SU-DHL-6 (cell line): ENCODE data around the gene CIB4.

Experiments
- H2AFZ ChIP-seq: fragments of 200-600 bp; sonication (generic); 2 replicates; pipeline ENCODE4 v1.6.1; 2014; ENCODE audit warnings: low read depth, mild to moderate bottlenecking, moderate library complexity, mixed read lengths, antibody characterized with exemption, low read length; ENCODE audit not compliant: severe bottlenecking
- H3F3A ChIP-seq: fragments of 200-600 bp; shearing (Covaris generic); 2 replicates; pipeline ENCODE4 v1.6.0; 2016; ENCODE audit warnings: antibody characterized with exemption, mild to moderate bottlenecking; ENCODE audit not compliant: insufficient read depth
- H3K27ac ChIP-seq: fragments of 200-600 bp; sonication (generic); 2 replicates; pipeline ENCODE4 v1.5.1; 2016; ENCODE audit warnings: low read depth, mild to moderate bottlenecking, low read length, moderate library complexity, mixed read lengths
- H3K27me3 ChIP-seq: fragments of 200-600 bp; sonication (generic), shearing (Covaris generic); 2 replicates; pipeline ENCODE4 v1.6.0; 2014; ENCODE audit warnings: mild to moderate bottlenecking, low read length
- H3K36me3 ChIP-seq: fragments of 200-600 bp; sonication (generic); 2 replicates; pipeline ENCODE4 v1.6.1; 2014; ENCODE audit warnings: mild to moderate bottlenecking, low read length, mixed read lengths
- H3K4me2 ChIP-seq: fragments of 300-600, 200-600 bp; shearing (Covaris generic), sonication (generic); 2 replicates; pipeline ENCODE4 v1.6.0; 2014; ENCODE audit warnings: low read length, low read depth, mild to moderate bottlenecking; ENCODE audit not compliant: poor library complexity, severe bottlenecking
- H3K4me3 ChIP-seq: fragments of 200-600 bp; sonication (generic); 2 replicates; pipeline ENCODE4 v1.5.1; 2014; ENCODE audit warnings: antibody characterized with exemption, low read length, mild to moderate bottlenecking, mixed read lengths; ENCODE audit not compliant: insufficient read depth, poor library complexity, severe bottlenecking
- H3K79me2 ChIP-seq: fragments of 200-600 bp; sonication (generic); 2 replicates; pipeline ENCODE4 v1.6.1; 2014; ENCODE audit warnings: mild to moderate bottlenecking, low read length, moderate library complexity; ENCODE audit not compliant: insufficient read depth
- H3K9ac ChIP-seq: fragments of 200-600 bp; sonication (generic); 2 replicates; pipeline ENCODE4 v1.7.0; 2014; ENCODE audit warnings: mild to moderate bottlenecking, low read length
- H3K9me2 ChIP-seq: fragments of 200-600 bp; sonication (generic); replicated peaks from 2 replicates; pipeline ENCODE4 v1.6.1; 2014; ENCODE audit warnings: low read length; ENCODE audit not compliant: insufficient read depth
- H3K9me3 ChIP-seq: fragments of 200-600 bp; sonication (generic); 2 replicates; pipeline ENCODE4 v1.6.1; 2014; ENCODE audit warnings: low read length, mixed read lengths; ENCODE audit not compliant: insufficient read depth
- H4K20me1 ChIP-seq: fragments of 200-600 bp; sonication (generic); 2 replicates; pipeline ENCODE4 v1.6.1; 2014; ENCODE audit warnings: low read depth, mild to moderate bottlenecking, antibody characterized with exemption, low read length, moderate library complexity, mixed read lengths
- EZH2phosphoT487 ChIP-seq: fragments of 200-600 bp; sonication (generic), shearing (Covaris generic); conservative IDR thresholded peaks from 2 replicates; pipeline ENCODE4 v1.6.1; 2018; ENCODE audit warnings: mild to moderate bottlenecking, antibody characterized with exemption, low read length, moderate library complexity, mixed read lengths
- TF ChIP-seq, protein P1 (sequence below): fragments of 200-600 bp; sonication (generic); IDR thresholded peaks from one replicate; pipeline ENCODE4 v1.5.1; 2017; ENCODE audit warnings: antibody characterized with exemption, mild to moderate bottlenecking, low read length, moderate library complexity; ENCODE audit not compliant: insufficient read depth, poor library complexity, severe bottlenecking

The CIB4 gene

DNA sequence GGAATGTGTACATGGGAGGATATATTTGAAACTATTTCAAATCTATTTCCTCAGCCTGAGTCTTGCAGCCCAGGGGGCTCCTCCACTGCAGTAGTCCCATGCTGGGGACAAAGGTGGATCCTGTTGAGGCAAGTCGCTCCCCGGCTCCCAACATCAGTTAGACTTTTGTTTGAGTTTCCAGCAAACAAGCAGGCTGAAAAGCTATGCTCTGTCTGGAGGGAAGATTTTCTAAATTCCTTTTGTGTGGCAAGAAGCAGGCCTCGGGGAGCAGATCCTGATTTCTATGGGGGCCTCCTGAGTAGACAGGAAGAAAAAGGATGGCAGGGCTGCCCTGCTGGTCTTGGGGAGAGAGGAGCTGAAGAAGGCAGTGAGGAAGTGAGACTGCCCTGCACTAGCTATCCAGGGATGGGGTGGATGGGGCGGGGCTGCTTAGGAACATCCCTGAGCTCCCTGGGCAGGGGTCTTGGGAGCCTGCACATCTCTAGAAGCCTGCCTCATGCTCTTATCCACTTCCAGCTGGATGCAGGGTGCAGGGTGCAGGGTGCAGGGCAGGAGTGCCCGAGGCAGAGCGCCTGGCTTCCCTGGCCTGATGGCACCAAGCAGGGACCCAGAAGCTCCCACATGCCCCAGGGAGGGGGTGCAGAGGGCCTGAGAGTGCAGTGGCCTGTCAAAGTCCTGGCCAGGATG lies 6.0 kb upstream of the CIB4 start:
- no peak overlapping the region for H3K9ac ChIP-seq
- H3K4me3 ChIP-seq: no peak overlapping the region
- H3K79me2 ChIP-seq: no peaks in the 10 kb centered on the region
- no peaks in the 10 kb centered on the region for H3F3A ChIP-seq
- H2AFZ ChIP-seq: no peak overlapping the region
- no peaks in the 10 kb centered on the region for H3K27me3 ChIP-seq
- no peaks in the 10 kb centered on the region for H3K36me3 ChIP-seq
- no peaks in the 10 kb centered on the region for H3K9me2 ChIP-seq
- H3K9me3 ChIP-seq: no peaks in the 10 kb centered on the region
- H4K20me1 ChIP-seq: no peaks in the 10 kb centered on the region
- no peak overlapping the region for H3K4me2 ChIP-seq
- TF ChIP-seq EZH2phosphoT487: no peak
- H3K27ac ChIP-seq: no peak overlapping the region

DNA sequence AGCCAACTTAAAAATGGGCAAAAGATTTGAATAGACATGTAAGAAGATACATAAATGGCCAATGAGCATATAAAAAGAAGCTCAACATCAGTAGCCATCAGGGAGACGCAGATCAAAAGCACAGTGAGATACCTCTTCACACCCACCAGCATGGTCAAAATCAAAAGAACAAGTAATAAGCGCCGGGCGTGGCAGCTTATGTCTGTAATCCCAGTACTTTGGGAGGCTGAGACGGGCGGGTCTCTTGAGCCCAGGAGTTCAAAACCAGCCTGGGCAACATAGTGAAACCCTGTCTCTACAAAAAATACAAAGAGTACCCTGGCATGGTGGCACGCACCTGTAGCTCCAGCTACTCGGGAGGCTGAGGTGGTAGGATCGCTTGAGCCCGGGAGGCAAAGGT lies 4.6 kb upstream of the CIB4 start:
- Histone ChIP-seq H3K79me2 (no peaks in the 10 kb centered on the region), H4K20me1 (no peaks in the 10 kb centered on the region), H3K36me3 (no peaks in the 10 kb centered on the region), H3K9ac (no peak overlapping the region), H3F3A (no peaks in the 10 kb centered on the region), H3K27ac (no peak overlapping the region), H3K27me3 (no peaks in the 10 kb centered on the region), H3K9me2 (no peaks in the 10 kb centered on the region), H3K4me3 (no peak overlapping the region), H2AFZ (no peak overlapping the region), H3K4me2 (no peak overlapping the region), H3K9me3 (no peaks in the 10 kb centered on the region)
- TF ChIP-seq, protein P1, sequence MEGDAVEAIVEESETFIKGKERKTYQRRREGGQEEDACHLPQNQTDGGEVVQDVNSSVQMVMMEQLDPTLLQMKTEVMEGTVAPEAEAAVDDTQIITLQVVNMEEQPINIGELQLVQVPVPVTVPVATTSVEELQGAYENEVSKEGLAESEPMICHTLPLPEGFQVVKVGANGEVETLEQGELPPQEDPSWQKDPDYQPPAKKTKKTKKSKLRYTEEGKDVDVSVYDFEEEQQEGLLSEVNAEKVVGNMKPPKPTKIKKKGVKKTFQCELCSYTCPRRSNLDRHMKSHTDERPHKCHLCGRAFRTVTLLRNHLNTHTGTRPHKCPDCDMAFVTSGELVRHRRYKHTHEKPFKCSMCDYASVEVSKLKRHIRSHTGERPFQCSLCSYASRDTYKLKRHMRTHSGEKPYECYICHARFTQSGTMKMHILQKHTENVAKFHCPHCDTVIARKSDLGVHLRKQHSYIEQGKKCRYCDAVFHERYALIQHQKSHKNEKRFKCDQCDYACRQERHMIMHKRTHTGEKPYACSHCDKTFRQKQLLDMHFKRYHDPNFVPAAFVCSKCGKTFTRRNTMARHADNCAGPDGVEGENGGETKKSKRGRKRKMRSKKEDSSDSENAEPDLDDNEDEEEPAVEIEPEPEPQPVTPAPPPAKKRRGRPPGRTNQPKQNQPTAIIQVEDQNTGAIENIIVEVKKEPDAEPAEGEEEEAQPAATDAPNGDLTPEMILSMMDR: no peak
- TF ChIP-seq EZH2phosphoT487: no peak

DNA sequence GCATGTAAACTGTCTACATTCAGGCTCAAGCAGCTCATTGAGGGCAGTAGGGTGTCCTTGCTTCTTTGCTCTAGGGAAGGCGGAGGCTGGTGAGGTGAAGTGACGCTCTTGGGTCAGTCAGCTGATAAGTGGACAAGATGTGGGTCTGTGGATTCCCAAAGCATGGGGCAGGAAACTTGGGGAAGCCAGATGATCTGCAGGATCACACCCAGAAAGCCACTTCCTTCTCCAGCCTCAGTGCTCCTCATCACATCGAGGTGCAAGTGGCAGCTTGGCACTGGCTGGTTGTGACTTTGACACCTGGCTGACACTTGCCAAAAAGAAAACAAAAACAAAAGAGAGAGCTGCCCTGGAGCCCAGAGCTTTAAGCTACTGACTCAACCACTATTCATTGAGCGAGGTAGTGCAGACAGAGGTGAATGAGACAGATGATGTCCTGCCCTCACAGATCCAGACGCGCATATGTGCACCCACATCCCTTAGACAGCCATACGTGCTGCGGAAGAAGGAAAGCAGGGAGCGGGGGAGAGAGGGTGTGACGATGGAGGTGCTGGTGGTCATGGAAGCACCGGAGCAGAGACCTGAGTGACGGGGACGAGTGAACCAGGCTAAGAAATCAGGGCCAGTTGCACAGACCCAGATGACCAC lies 3.1 kb upstream of the CIB4 start:
- H3K79me2 ChIP-seq: no peaks in the 10 kb centered on the region
- H3K27me3 ChIP-seq: no peaks in the 10 kb centered on the region
- TF ChIP-seq, protein P1: no peak
- TF ChIP-seq EZH2phosphoT487: no peak
- H3K36me3 ChIP-seq: no peaks in the 10 kb centered on the region
- no peaks in the 10 kb centered on the region for H3K9me3 ChIP-seq
- H3K4me3 ChIP-seq: no peak overlapping the region
- H3K9ac ChIP-seq: no peak overlapping the region
- no peaks in the 10 kb centered on the region for H4K20me1 ChIP-seq
- H2AFZ ChIP-seq: no peak overlapping the region
- no peak overlapping the region for H3K27ac ChIP-seq
- H3K9me2 ChIP-seq: no peaks in the 10 kb centered on the region
- H3F3A ChIP-seq: no peaks in the 10 kb centered on the region
- H3K4me2 ChIP-seq: no peak overlapping the region

DNA sequence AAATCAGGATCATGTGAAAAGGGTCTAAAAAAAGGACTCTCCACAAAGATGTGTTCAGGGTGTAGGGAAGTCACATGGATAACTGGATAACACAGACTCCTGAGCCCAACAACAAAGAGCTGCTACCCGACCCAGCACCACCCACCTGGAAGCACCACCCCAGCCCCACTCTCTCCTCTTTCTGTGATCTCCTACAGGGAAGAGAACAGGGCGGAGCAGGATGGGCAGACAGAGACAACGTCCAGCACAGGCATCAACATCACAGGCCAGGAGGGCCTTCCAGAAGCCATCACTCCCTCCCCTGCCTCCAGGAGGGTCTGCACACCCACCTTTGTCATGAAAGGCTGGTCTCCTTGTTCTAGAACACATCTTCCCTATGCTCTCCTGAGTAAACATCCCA lies 1.3 kb upstream of the CIB4 start:
- Histone ChIP-seq H3K9ac (no peak overlapping the region), H2AFZ (no peak overlapping the region), H3K79me2 (no peaks in the 10 kb centered on the region), H3K4me3 (no peak overlapping the region), H3K36me3 (no peaks in the 10 kb centered on the region), H3K27me3 (no peaks in the 10 kb centered on the region), H3K9me3 (no peaks in the 10 kb centered on the region), H3F3A (no peaks in the 10 kb centered on the region), H4K20me1 (no peaks in the 10 kb centered on the region), H3K9me2 (no peaks in the 10 kb centered on the region), H3K4me2 (no peak overlapping the region), H3K27ac (no peak overlapping the region)
- no peak for TF ChIP-seq EZH2phosphoT487
- TF ChIP-seq, protein P1: no peak
